Activated B cell treated with CpG ODN at 0.5 μM for 24 hours (primary cell): ENCODE data around the gene AUTS2. TPM values are rescaled to one million over a fixed set of nuclear protein-coding genes. Genes with fewer than 3 reads are reported as not detected.

Source experiments
- ATAC-seq: fragments of 200-7000 bp; cut with Tn5 transposase; one replicate; pipeline ENCODE4 v1.10.0; 2021; ENCODE audit warnings: low read depth, mild to moderate bottlenecking, moderate library complexity
- CTCF ChIA-PET: fragments of 350-600 bp; sonication (Branson Sonifier 250); formaldehyde crosslinking; loops from one replicate; lab custom pipeline; 2021; ENCODE audit warnings: antibody characterized with exemption; lab: Charles Lee
- POLR2A ChIA-PET: fragments of 350-600 bp; sonication (Branson Sonifier 250); formaldehyde crosslinking; loops from one replicate; lab custom pipeline; 2021; ENCODE audit warnings: antibody characterized with exemption; lab: Charles Lee
- DNase-seq: peaks from one replicate; pipeline ENCODE4 v3.0.0; 2022
- H3K27ac Mint-ChIP-seq: one replicate; pipeline ENCODE4 v1.8.0; 2020; ENCODE audit warnings: mixed read lengths
- H3K27me3 Mint-ChIP-seq: one replicate; pipeline ENCODE4 v1.8.0; 2021; ENCODE audit warnings: mixed read lengths
- H3K36me3 Mint-ChIP-seq: one replicate; pipeline ENCODE4 v1.8.0; 2021; ENCODE audit warnings: low read depth, mixed read lengths
- H3K4me1 Mint-ChIP-seq: one replicate; pipeline ENCODE4 v1.8.0; 2021; ENCODE audit warnings: mixed read lengths
- H3K4me3 Mint-ChIP-seq: one replicate; pipeline ENCODE4 v1.8.0; 2020; ENCODE audit warnings: mild to moderate bottlenecking, mixed read lengths
- H3K9me3 Mint-ChIP-seq: one replicate; pipeline ENCODE4 v1.8.0; 2020; ENCODE audit warnings: mixed read lengths
- intact Hi-C: fragments of 100-400 bp; cut with micrococcal nuclease; formaldehyde crosslinking; loops from one replicate; pipeline ENCODE4 v1.15.1; 2024
- total RNA-seq: library from RNA; stranded (reverse); gene quantifications from 2 replicates; pipeline ENCODE4 v1.2.3, GENCODE V29; 2022
- TF ChIP-seq, protein P1 (sequence below): fragments of 200-600 bp; IDR thresholded peaks from one replicate; pipeline ENCODE4 v1.8.0; 2022; ENCODE audit warnings: antibody characterized with exemption, mild to moderate bottlenecking

AUTS2 gene
- total RNA-seq, 1 donor from 2014 or later: 15.9 TPM

DNA sequence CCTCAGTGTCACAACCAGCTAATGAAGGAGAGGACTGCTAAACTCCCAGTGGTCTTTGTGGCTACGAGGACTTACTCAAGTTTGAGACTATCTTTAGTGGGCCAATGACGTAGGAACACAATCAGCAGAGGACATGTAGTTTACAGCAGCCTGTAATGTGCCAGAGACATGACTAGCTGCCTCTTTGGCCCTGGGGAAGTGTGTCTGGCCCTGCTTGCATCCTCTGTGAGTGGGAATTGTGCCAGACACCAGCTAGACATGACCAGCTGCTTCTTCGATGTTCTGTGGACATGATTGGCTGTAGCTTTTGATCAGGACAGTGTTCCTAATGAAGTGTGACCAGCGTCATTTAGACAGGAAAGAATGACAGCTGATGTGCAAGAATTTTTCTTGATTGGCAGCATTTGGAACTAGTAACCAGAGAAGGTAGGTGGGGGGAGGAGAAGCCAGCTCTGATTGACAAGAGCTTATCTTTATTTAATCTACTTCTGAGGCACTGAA, 141.7 kb downstream of the AUTS2 start:
- intact Hi-C loops: loop anchor here (1.0 to 5.0 kb wide), 8 partner anchors 43 to 149 kb away; partner anchors contain the start of gene AUTS2
- Mint-ChIP-seq H3K4me1 (peaks cover 27% of the 10 kb centered on the region), H3K4me3 (peak overlapping the region; percentile 33), H3K9me3 (no peaks in the 10 kb centered on the region), H3K27me3 (no peaks in the 10 kb centered on the region), H3K36me3 (no peaks in the 10 kb centered on the region), H3K27ac (peak overlapping the region; percentile 82)
- ATAC-seq (peak; percentile 56), DNase-seq (peak; percentile 18)
- ChIA-PET POLR2A (interaction anchor here (1.0 to 4.1 kb wide), 6 partner anchors 84 to 140 kb away, joined by 3 to 34 read pairs (median 8); no protein-coding TSS in a partner anchor), CTCF (interaction anchor here (0.9 to 1.0 kb wide), 2 partner anchors 85 to 155 kb away, joined by 4 read pairs; no protein-coding TSS in a partner anchor)
- TF ChIP-seq, protein P1, sequence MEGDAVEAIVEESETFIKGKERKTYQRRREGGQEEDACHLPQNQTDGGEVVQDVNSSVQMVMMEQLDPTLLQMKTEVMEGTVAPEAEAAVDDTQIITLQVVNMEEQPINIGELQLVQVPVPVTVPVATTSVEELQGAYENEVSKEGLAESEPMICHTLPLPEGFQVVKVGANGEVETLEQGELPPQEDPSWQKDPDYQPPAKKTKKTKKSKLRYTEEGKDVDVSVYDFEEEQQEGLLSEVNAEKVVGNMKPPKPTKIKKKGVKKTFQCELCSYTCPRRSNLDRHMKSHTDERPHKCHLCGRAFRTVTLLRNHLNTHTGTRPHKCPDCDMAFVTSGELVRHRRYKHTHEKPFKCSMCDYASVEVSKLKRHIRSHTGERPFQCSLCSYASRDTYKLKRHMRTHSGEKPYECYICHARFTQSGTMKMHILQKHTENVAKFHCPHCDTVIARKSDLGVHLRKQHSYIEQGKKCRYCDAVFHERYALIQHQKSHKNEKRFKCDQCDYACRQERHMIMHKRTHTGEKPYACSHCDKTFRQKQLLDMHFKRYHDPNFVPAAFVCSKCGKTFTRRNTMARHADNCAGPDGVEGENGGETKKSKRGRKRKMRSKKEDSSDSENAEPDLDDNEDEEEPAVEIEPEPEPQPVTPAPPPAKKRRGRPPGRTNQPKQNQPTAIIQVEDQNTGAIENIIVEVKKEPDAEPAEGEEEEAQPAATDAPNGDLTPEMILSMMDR: no peak

DNA sequence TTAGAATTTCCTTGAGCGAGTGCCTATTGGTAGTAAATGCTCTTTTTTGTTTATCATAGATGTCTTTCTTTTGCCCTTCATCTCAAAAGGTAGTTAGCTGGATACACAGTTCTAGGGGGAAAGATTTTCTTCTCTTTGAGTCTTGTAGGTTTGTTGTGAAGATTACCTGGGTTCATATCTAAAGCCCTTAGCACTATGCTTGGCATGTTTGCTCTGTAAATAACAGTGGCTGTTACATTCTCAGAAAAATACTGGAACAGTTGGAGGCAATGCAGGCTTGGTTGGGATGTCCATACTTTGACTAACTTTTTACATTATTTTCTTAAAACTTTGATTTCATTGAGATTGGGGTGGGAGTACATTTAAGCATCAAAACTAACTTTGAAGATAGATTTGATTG, 144.0 kb downstream of the AUTS2 start:
- no peak overlapping the region for H3K27ac Mint-ChIP-seq
- H3K9me3 Mint-ChIP-seq: no peaks in the 10 kb centered on the region
- H3K27me3 Mint-ChIP-seq: no peaks in the 10 kb centered on the region
- POLR2A ChIA-PET: no interaction called here
- TF ChIP-seq, protein P1: no peak
- no peaks in the 10 kb centered on the region for H3K36me3 Mint-ChIP-seq
- no peak for ATAC-seq
- CTCF ChIA-PET: no interaction called here
- no peak for DNase-seq
- H3K4me3 Mint-ChIP-seq: no peak overlapping the region
- intact Hi-C loops: no loop called here
- peaks cover 27% of the 10 kb centered on the region for H3K4me1 Mint-ChIP-seq

DNA sequence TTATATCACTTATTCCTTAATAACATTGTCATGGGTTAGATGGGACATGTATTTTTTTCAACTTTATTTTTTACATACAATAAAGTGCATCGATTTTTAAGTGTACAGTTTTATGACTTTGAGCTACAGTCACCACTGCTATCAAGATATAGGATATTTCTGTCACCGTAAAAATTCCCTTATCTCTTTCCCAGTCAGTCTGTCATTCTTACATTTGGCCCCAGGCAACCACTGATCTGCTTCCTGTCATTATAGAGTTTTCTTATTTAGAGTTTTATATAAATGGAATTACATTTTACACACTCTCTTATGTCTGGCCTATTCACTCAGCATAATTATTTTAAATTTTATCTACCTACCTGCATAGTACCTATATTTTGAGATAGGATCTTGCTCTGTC, 145.2 kb downstream of the AUTS2 start:
- Mint-ChIP-seq H3K27ac (no peak overlapping the region), H3K4me1 (peaks cover 20% of the 10 kb centered on the region), H3K4me3 (no peak overlapping the region), H3K36me3 (no peaks in the 10 kb centered on the region), H3K27me3 (no peaks in the 10 kb centered on the region), H3K9me3 (no peaks in the 10 kb centered on the region)
- ChIA-PET POLR2A (no interaction called here), CTCF (no interaction called here)
- intact Hi-C loops: no loop called here
- ATAC-seq (no peak), DNase-seq (no peak)
- TF ChIP-seq, protein P1: no peak

DNA sequence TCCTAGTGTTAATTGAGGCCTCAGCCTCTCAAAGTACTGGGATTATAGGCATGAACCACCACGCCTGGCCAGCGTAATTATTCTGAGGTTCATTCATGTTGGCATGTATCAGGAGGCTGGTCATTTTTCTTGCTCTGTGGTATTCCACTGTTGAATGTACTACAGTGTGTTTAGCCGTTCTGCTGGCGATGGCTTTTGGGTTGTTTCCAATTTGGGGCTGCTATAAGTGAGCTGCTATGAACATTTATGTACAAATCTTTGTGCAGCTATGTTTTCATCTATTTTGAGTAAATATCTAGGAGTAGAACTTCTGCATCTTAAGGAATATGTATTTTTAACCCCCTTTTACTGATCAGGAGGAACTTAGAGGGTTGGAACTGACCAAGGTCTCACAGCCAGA, 145.8 kb downstream of the AUTS2 start:
- no peak overlapping the region for H3K4me3 Mint-ChIP-seq
- CTCF ChIA-PET: no interaction called here

DNA sequence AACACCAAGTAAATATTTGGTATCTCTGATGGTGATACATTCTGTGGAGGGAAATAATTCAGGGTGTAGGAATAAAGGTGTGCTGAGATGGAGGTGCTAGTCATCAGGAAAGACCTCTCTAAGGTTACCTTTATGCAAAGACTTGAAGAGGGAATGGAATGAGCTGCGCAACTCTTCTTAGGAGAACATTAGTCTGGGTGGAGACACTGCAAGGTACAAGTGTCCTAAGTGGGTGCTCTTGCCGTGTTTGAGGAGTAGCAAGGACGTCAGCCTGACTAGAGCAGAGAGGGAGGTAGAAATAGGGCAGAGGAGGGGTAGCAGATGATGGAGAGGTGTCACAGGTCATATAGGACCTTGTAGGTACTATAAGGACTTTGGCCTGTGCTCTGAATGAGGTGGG, 148.1 kb downstream of the AUTS2 start:
- Mint-ChIP-seq H3K27ac (no peak overlapping the region), H3K36me3 (no peaks in the 10 kb centered on the region), H3K4me1 (no peaks in the 10 kb centered on the region), H3K9me3 (no peaks in the 10 kb centered on the region), H3K27me3 (no peaks in the 10 kb centered on the region), H3K4me3 (no peak overlapping the region)
- TF ChIP-seq, protein P1: no peak
- intact Hi-C loops: no loop called here
- POLR2A ChIA-PET: no interaction called here
- DNase-seq (no peak), ATAC-seq (no peak)
- CTCF ChIA-PET: no interaction called here

More for the DNA sequence above, 145.8 kb downstream of the AUTS2 start:
- Mint-ChIP-seq H3K27ac (no peak overlapping the region), H3K27me3 (no peaks in the 10 kb centered on the region), H3K9me3 (no peaks in the 10 kb centered on the region), H3K4me1 (peaks cover 14% of the 10 kb centered on the region), H3K36me3 (no peaks in the 10 kb centered on the region)
- DNase-seq (no peak), ATAC-seq (no peak)
- TF ChIP-seq, protein P1: no peak
- POLR2A ChIA-PET: no interaction called here
- intact Hi-C loops: no loop called here
